HG03135 (cell line): Measurements from ENCODE around the gene CCSER1.
"Not testable (repeated sequence)": the region's sequence is repeated elsewhere in the genome, so short reads cannot be mapped to it uniquely, and the experiment has no call there.

ENCODE experiments used
- ATAC-seq: cut with Tn5 transposase; IDR thresholded peaks from one replicate; pipeline ENCODE4 v1.9.1; 2021; ENCODE audit warnings: mild to moderate bottlenecking, moderate library complexity; ENCODE audit not compliant: unreplicated experiment

The CCSER1 gene

GRCh38 chr4:91448668-91449330, 1321.6 kb downstream of the CCSER1 start:
- no peak for ATAC-seq

- ATAC-seq = no peak
These were observed 1326.9 kb downstream of the CCSER1 start for GRCh38 chr4:91454111-91454510.

- ATAC-seq = not testable (repeated sequence)
These were observed 1335.4 kb downstream of the CCSER1 start for GRCh38 chr4:91462566-91462965.

GRCh38 chr4:91470671-91471070, 1343.5 kb downstream of the CCSER1 start:
- ATAC-seq = no peak

GRCh38 chr4:91471280-91471679, 1344.1 kb downstream of the CCSER1 start:
- no peak for ATAC-seq

GRCh38 chr4:91472046-91472445, 1344.9 kb downstream of the CCSER1 start:
- no peak for ATAC-seq

GRCh38 chr4:91485415-91485814, 1358.2 kb downstream of the CCSER1 start:
- ATAC-seq = no peak

GRCh38 chr4:91488946-91489345, 1361.8 kb downstream of the CCSER1 start:
- ATAC-seq = no peak

GRCh38 chr4:91497892-91498291, 1370.7 kb downstream of the CCSER1 start:
- no peak for ATAC-seq

GRCh38 chr4:91502365-91502764, 1375.2 kb downstream of the CCSER1 start:
- no peak for ATAC-seq

GRCh38 chr4:91513326-91513725, 1386.1 kb downstream of the CCSER1 start:
- no peak for ATAC-seq

GRCh38 chr4:91519155-91519554, 1392.0 kb downstream of the CCSER1 start:
- ATAC-seq = no peak

GRCh38 chr4:91525621-91526020, 1398.4 kb downstream of the CCSER1 start:
- ATAC-seq = no peak

GRCh38 chr4:91527056-91527455, 1399.9 kb downstream of the CCSER1 start:
- ATAC-seq = no peak

GRCh38 chr4:91567594-91567993, 1440.4 kb downstream of the CCSER1 start:
- ATAC-seq = no peak

GRCh38 chr4:91577864-91578263, 1450.7 kb downstream of the CCSER1 start:
- ATAC-seq = no peak

GRCh38 chr4:91590260-91590659, 1463.1 kb downstream of the CCSER1 start:
- ATAC-seq = no peak

GRCh38 chr4:91592125-91592524, 1464.9 kb downstream of the CCSER1 start:
- no peak for ATAC-seq

- ATAC-seq = no peak
These were observed 1469.5 kb downstream of the CCSER1 start for GRCh38 chr4:91596718-91597117.

- no peak for ATAC-seq
These were observed 1471.5 kb downstream of the CCSER1 start for GRCh38 chr4:91598696-91599095.

- no peak for ATAC-seq
These were observed 1473.1 kb downstream of the CCSER1 start for GRCh38 chr4:91600301-91600700.

- no peak for ATAC-seq
These were observed 1474.2 kb downstream of the CCSER1 start for GRCh38 chr4:91601401-91601800.

GRCh38 chr4:91611782-91612181, 1484.6 kb downstream of the CCSER1 start:
- ATAC-seq = no peak
